Tibial artery (tissue), 4 donors: ENCODE measurements around the gene PRRC2B.

Experiments used
- DNase-seq, 2 donors: peaks; one replicate each; pipeline ENCODE4 v3.0.0-alpha.2; 2019
- H3K27ac ChIP-seq, 2 donors: fragments of 200-600 bp; sonication (generic) in 1 of 2; 1 replicate in 1 of 2; 2 replicates in 1 of 2; pipeline ENCODE4 v1.5.1; 2018 to 2019; ENCODE audit warnings: mild to moderate bottlenecking in 1 of 2
- H3K27me3 ChIP-seq, 2 donors: fragments of 200-600 bp; sonication (generic) in 1 of 2; one replicate each; pipeline versions ENCODE4 v1.5.1 to v1.6.0; 2016 to 2019
- H3K36me3 ChIP-seq, 3 donors: fragments of 200-600 bp; sonication (generic) in 2 of 3; one replicate each; pipeline ENCODE4 v1.5.1; 2016 to 2019; ENCODE audit warnings: mild to moderate bottlenecking in 2 of 3
- H3K4me1 ChIP-seq, 4 donors: fragments of 200-600 bp; sonication (generic) in 2 of 4; 1 replicate in 3 of 4; 2 replicates in 1 of 4; pipeline ENCODE4 v1.5.1; 2016 to 2019
- H3K4me3 ChIP-seq, 2 donors: fragments of 200-600 bp; sonication (generic) in 1 of 2; 1 replicate in 1 of 2; 2 replicates in 1 of 2; pipeline ENCODE4 v1.5.1; 2018 to 2019; ENCODE audit warnings: mild to moderate bottlenecking in 2 of 2
- H3K9me3 ChIP-seq, 3 donors: fragments of 200-600 bp; sonication (generic) in 1 of 3; one replicate each; pipeline ENCODE4 v1.5.1; 2016 to 2019
- intact Hi-C: fragments of 100-400 bp; cut with DNase I; formaldehyde crosslinking; loops from one replicate; pipeline ENCODE4 v1.15.0; 2023; ENCODE audit warnings: low total_unique reads
- TF ChIP-seq, protein P1 (sequence below), 2 experiments: fragments of 200-600 bp in 1 of 2; fragments of 450-650 bp in 1 of 2; IDR thresholded peaks; one replicate each; pipeline ENCODE4 v1.5.1; 2017 to 2019; ENCODE audit warnings: antibody characterized with exemption in 2 of 2, mild to moderate bottlenecking in 1 of 2, moderate library complexity in 1 of 2

PRRC2B gene

DNA sequence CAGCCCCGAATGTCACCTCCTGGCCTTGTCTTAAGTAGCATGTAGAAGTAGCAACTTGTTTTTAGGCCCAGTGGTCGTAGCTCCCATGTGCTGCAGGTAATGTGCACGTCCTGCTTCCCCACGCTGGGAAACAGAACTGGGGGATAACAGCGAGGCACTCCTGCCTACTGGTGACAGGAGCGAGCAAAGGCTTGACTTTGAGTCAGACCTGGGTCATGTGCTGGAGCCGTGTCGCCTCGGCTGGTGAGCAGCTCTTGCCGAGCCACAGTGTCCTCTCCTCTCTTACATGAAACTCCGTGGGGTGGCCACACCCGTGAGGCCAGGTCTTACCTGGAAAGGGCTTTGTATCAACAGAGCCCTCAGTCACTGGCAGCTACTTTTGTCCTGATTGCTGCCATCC lies 91.3 kb downstream of the PRRC2B start:
- Histone ChIP-seq H3K36me3 (peaks cover 92 to 100% (median 98%) of the 10 kb centered on the region in 3 donors), H3K27ac (no peak overlapping the region)

GRCh38 chr9:131485728-131486422 lies 92.0 kb downstream of the PRRC2B start:
- peaks cover 0 to 29% (median 0%) of the 10 kb centered on the region in 4 donors for H3K4me1 ChIP-seq
- TF ChIP-seq, protein P1, sequence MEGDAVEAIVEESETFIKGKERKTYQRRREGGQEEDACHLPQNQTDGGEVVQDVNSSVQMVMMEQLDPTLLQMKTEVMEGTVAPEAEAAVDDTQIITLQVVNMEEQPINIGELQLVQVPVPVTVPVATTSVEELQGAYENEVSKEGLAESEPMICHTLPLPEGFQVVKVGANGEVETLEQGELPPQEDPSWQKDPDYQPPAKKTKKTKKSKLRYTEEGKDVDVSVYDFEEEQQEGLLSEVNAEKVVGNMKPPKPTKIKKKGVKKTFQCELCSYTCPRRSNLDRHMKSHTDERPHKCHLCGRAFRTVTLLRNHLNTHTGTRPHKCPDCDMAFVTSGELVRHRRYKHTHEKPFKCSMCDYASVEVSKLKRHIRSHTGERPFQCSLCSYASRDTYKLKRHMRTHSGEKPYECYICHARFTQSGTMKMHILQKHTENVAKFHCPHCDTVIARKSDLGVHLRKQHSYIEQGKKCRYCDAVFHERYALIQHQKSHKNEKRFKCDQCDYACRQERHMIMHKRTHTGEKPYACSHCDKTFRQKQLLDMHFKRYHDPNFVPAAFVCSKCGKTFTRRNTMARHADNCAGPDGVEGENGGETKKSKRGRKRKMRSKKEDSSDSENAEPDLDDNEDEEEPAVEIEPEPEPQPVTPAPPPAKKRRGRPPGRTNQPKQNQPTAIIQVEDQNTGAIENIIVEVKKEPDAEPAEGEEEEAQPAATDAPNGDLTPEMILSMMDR (IDR thresholded peaks at IDR 0.05), result no peak
- DNase-seq, result no peak
- no peaks in the 10 kb centered on the region for H3K9me3 ChIP-seq
- no peaks in the 10 kb centered on the region for H3K27me3 ChIP-seq
- H3K4me3 ChIP-seq, result no peak overlapping the region
- intact Hi-C loops, result no loop called here
- H3K27ac ChIP-seq, result no peak overlapping the region
- peaks cover 93 to 100% (median 98%) of the 10 kb centered on the region in 3 donors for H3K36me3 ChIP-seq

More for the DNA sequence above, 91.3 kb downstream of the PRRC2B start:
- TF ChIP-seq, protein P1 (IDR thresholded peaks at IDR 0.05), result no peak
- Histone ChIP-seq H3K9me3 (no peaks in the 10 kb centered on the region), H3K4me1 (peaks cover 0 to 29% (median 0%) of the 10 kb centered on the region in 4 donors), H3K27me3 (no peaks in the 10 kb centered on the region), H3K4me3 (no peak overlapping the region)
- intact Hi-C loops, result no loop called here
- DNase-seq, result no peak

DNA sequence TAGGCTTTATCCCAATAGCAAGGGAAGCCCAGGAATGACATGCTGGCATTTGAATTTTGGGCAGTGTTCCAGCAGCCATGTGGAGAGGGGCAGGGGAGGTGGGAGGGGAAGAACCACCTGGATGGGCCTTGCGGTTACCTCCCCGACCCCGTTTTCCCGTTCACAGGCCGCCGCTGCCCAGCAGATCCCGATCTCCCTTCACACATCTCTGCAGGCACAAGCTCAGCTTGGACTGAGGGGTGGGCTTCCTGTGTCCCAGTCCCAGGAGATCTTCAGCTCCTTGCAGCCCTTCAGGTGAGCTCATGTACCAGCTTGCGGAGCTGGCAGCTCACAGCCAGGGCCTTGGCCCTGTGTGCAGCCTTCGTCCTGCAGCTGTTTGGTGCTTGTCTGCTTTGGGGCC lies 93.1 kb downstream of the PRRC2B start:
- H3K27me3 ChIP-seq, result no peaks in the 10 kb centered on the region
- DNase-seq, result no peak
- intact Hi-C loops, result no loop called here
- H3K27ac ChIP-seq, result no peak overlapping the region
- TF ChIP-seq, protein P1 (IDR thresholded peaks at IDR 0.05), result no peak
- H3K4me3 ChIP-seq, result no peak overlapping the region
- H3K9me3 ChIP-seq, result no peaks in the 10 kb centered on the region
- peaks cover 0 to 24% (median 0%) of the 10 kb centered on the region in 4 donors for H3K4me1 ChIP-seq
- H3K36me3 ChIP-seq, result peaks cover 96 to 100% (median 100%) of the 10 kb centered on the region in 3 donors

DNA sequence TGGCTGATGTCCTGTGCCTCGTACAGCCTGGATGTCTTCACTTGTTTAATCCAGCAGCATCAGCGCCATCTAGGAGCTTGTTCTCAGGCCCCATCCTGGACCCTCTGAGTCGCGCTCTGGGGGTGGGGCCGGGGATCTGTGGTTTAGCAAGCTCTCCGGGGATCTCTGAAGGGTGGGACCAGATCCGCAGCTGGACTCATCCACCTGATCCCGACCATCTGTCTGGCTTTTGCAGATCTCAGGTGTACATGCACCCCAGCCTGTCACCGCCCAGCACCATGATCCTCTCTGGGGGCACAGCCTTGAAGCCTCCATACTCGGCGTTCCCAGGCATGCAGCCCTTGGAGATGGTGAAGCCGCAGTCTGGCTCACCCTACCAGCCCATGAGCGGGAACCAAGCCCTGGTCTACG lies 93.7 kb downstream of the PRRC2B start:
- no peak overlapping the region for H3K27ac ChIP-seq
- H3K9me3 ChIP-seq, result no peaks in the 10 kb centered on the region
- H3K27me3 ChIP-seq, result no peaks in the 10 kb centered on the region
- H3K4me3 ChIP-seq, result no peak overlapping the region
- peaks cover 96 to 100% (median 100%) of the 10 kb centered on the region in 3 donors for H3K36me3 ChIP-seq
- TF ChIP-seq, protein P1 (IDR thresholded peaks at IDR 0.05), result no peak
- no peak for DNase-seq
- peaks cover 0 to 18% (median 0%) of the 10 kb centered on the region in 4 donors for H3K4me1 ChIP-seq
- intact Hi-C loops, result no loop called here

- TF ChIP-seq, protein P1 (IDR thresholded peaks at IDR 0.05), result no peak
- peaks cover 93 to 100% (median 100%) of the 10 kb centered on the region in 3 donors for H3K36me3 ChIP-seq
- intact Hi-C loops, result no loop called here
- DNase-seq, result no peak
- no peaks in the 10 kb centered on the region for H3K4me1 ChIP-seq
- H3K27me3 ChIP-seq, result no peaks in the 10 kb centered on the region
- H3K9me3 ChIP-seq, result no peaks in the 10 kb centered on the region
- H3K27ac ChIP-seq, result no peak overlapping the region
- H3K4me3 ChIP-seq, result no peak overlapping the region
Measured at GRCh38 chr9:131490514-131490913, 96.6 kb downstream of the PRRC2B start.
